CD8-positive, alpha-beta memory T cell (primary cell): ENCODE data around the gene CSTF3. TPM values are rescaled to one million over a fixed set of nuclear protein-coding genes. Genes with fewer than 3 reads are reported as not detected.
"Not testable (repeated sequence)": the region's sequence is repeated elsewhere in the genome, so short reads cannot be mapped to it uniquely, and the experiment has no call there.

Experiments
- CTCF ChIA-PET: fragments of 350-600 bp; sonication (Branson Sonifier 250); formaldehyde crosslinking; loops from one replicate; lab custom pipeline; 2021; ENCODE audit warnings: antibody characterized with exemption; lab: Charles Lee
- POLR2A ChIA-PET: fragments of 350-600 bp; sonication (Branson Sonifier 250); formaldehyde crosslinking; loops from one replicate; lab custom pipeline; 2021; ENCODE audit warnings: antibody characterized with exemption; lab: Charles Lee
- DNase-seq, 5 donors: peaks; one replicate each; pipeline versions ENCODE4 v3.0.0 to v3.0.0-alpha.2; 2020 to 2022; ENCODE audit warnings: mixed read lengths in 1 of 5
- H3K27ac ChIP-seq: one replicate; pipeline ENCODE4 v1.7.0; 2013; ENCODE audit warnings: low read depth, mild to moderate bottlenecking, low read length, moderate library complexity
- H3K27me3 ChIP-seq: 2 replicates; pipeline ENCODE4 v1.7.0; 2013; ENCODE audit warnings: low read length, mild to moderate bottlenecking; ENCODE audit not compliant: insufficient read depth, poor library complexity, severe bottlenecking
- H3K36me3 ChIP-seq: 2 replicates; pipeline ENCODE4 v1.7.0; 2013; ENCODE audit warnings: mild to moderate bottlenecking, low read length, moderate library complexity; ENCODE audit not compliant: insufficient read depth
- H3K4me1 ChIP-seq: 2 replicates; pipeline ENCODE4 v1.7.0; 2013; ENCODE audit warnings: mild to moderate bottlenecking, low read length, moderate library complexity; ENCODE audit not compliant: insufficient read depth
- H3K4me3 ChIP-seq: 2 replicates; pipeline ENCODE4 v1.7.0; 2013; ENCODE audit warnings: mild to moderate bottlenecking, low read length
- H3K9me3 ChIP-seq: 2 replicates; pipeline ENCODE4 v1.7.0; 2013; ENCODE audit warnings: mild to moderate bottlenecking, low read length
- H3K27ac Mint-ChIP-seq, 8 donors: one replicate each; pipeline ENCODE4 v1.8.0; 2020 to 2021; ENCODE audit warnings: mixed read lengths in 8 of 8, mild to moderate bottlenecking in 6 of 8, inconsistent platforms in 3 of 8, moderate library complexity in 3 of 8
- H3K27me3 Mint-ChIP-seq, 2 donors: one replicate each; pipeline ENCODE4 v1.8.0; 2020 to 2021; ENCODE audit warnings: mixed read lengths in 2 of 2, mild to moderate bottlenecking in 1 of 2, moderate library complexity in 1 of 2
- H3K36me3 Mint-ChIP-seq, 3 donors: one replicate each; pipeline ENCODE4 v1.8.0; 2020 to 2021; ENCODE audit warnings: mixed read lengths in 3 of 3, inconsistent platforms in 1 of 3, mild to moderate bottlenecking in 1 of 3
- H3K4me1 Mint-ChIP-seq, 3 donors: one replicate each; pipeline ENCODE4 v1.8.0; 2020 to 2021; ENCODE audit warnings: mixed read lengths in 3 of 3, inconsistent platforms in 1 of 3, mild to moderate bottlenecking in 1 of 3
- H3K4me3 Mint-ChIP-seq, 7 donors: one replicate each; pipeline ENCODE4 v1.8.0; 2020 to 2021; ENCODE audit warnings: mixed read lengths in 7 of 7, mild to moderate bottlenecking in 6 of 7, moderate library complexity in 4 of 7, inconsistent platforms in 2 of 7
- H3K9me3 Mint-ChIP-seq, 5 donors: one replicate each; pipeline ENCODE4 v1.8.0; 2020 to 2022; ENCODE audit warnings: mixed read lengths in 5 of 5, mild to moderate bottlenecking in 3 of 5, moderate library complexity in 2 of 5, inconsistent platforms in 1 of 5
- polyA plus RNA-seq: library from polyadenylated mRNA; unstranded; fragments of 300-500 nt; fragmentation: Illumina TruSeq; gene quantifications from one replicate; pipeline ENCODE4 v1.2.3, GENCODE V29; 2021
- total RNA-seq, 2 experiments: library from RNA; stranded (reverse); gene quantifications; one replicate each; pipeline ENCODE4 v1.2.3, GENCODE V29; 2021

The CSTF3 gene
- total and polyA plus RNA-seq, 3 experiments from 2014 or later = 16.5 to 37.7 (median 35.3) TPM

DNA sequence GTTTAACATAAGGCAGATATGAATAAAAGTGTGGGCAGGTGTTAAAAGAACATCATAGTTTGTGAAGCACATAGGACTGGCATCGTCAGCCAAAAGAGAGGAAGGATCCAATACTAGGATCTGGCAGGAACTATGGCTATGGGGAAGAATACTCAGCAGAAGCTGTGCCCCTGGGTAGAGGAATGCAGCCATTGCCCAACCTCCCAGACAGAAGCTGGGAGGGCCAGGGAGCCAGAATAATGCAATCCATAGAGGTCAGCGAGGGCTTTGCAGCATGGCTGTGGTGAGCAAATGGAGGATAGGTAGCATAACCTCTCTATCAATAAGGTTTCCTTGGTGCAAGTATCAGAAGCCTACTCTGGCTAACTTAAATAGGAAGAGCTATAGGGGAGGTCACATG, 11.7 kb upstream of the CSTF3 start:
- H3K27ac ChIP-seq = no peak overlapping the region
- Mint-ChIP-seq H3K4me3 (no peak overlapping the region), H3K27ac (peak overlapping the region in 1 of 8 donors; percentile 25), H3K36me3 (no peaks in the 10 kb centered on the region), H3K9me3 (no peaks in the 10 kb centered on the region), H3K27me3 (no peaks in the 10 kb centered on the region), H3K4me1 (no peaks in the 10 kb centered on the region)
- CTCF ChIA-PET = interaction anchor here (1.3 kb wide), 1 partner anchor 20 kb away, joined by 3 read pairs; no protein-coding TSS in a partner anchor
- H3K36me3 ChIP-seq = no peaks in the 10 kb centered on the region
- DNase-seq = no peak
- H3K4me1 ChIP-seq = no peaks in the 10 kb centered on the region
- no peak overlapping the region for H3K4me3 ChIP-seq
- H3K9me3 ChIP-seq = no peaks in the 10 kb centered on the region
- POLR2A ChIA-PET = no interaction called here
- no peaks in the 10 kb centered on the region for H3K27me3 ChIP-seq

- ChIA-PET CTCF (interaction anchor here (1.4 kb wide), 1 partner anchor 94 kb away, joined by 3 read pairs; no protein-coding TSS in a partner anchor), POLR2A (no interaction called here)
- Histone ChIP-seq H3K4me3 (no peak overlapping the region), H3K4me1 (no peaks in the 10 kb centered on the region), H3K36me3 (no peaks in the 10 kb centered on the region), H3K27ac (no peak overlapping the region), H3K27me3 (no peaks in the 10 kb centered on the region), H3K9me3 (no peaks in the 10 kb centered on the region)
- Mint-ChIP-seq H3K4me1 (no peaks in the 10 kb centered on the region), H3K9me3 (no peaks in the 10 kb centered on the region), H3K4me3 (no peak overlapping the region), H3K27ac (no peak overlapping the region), H3K27me3 (no peaks in the 10 kb centered on the region), H3K36me3 (no peaks in the 10 kb centered on the region)
- no peak for DNase-seq
Measured at GRCh38 chr11:33172345-33172744, 11.1 kb upstream of the CSTF3 start.

- Histone ChIP-seq H3K27me3 (no peaks in the 10 kb centered on the region), H3K4me3 (no peak overlapping the region), H3K9me3 (no peaks in the 10 kb centered on the region), H3K4me1 (no peaks in the 10 kb centered on the region), H3K27ac (no peak overlapping the region), H3K36me3 (no peaks in the 10 kb centered on the region)
- DNase-seq = no peak
- no peaks in the 10 kb centered on the region for H3K36me3 Mint-ChIP-seq
- ChIA-PET POLR2A (no interaction called here), CTCF (interaction anchor here (1.4 kb wide), 1 partner anchor 95 kb away, joined by 3 read pairs; no protein-coding TSS in a partner anchor)
- no peaks in the 10 kb centered on the region for H3K4me1 Mint-ChIP-seq
- H3K27me3 Mint-ChIP-seq = no peaks in the 10 kb centered on the region
- no peaks in the 10 kb centered on the region for H3K9me3 Mint-ChIP-seq
- no peak overlapping the region for H3K4me3 Mint-ChIP-seq
- H3K27ac Mint-ChIP-seq = no peak overlapping the region
Measured at GRCh38 chr11:33171251-33171650, 10.0 kb upstream of the CSTF3 start.

DNA sequence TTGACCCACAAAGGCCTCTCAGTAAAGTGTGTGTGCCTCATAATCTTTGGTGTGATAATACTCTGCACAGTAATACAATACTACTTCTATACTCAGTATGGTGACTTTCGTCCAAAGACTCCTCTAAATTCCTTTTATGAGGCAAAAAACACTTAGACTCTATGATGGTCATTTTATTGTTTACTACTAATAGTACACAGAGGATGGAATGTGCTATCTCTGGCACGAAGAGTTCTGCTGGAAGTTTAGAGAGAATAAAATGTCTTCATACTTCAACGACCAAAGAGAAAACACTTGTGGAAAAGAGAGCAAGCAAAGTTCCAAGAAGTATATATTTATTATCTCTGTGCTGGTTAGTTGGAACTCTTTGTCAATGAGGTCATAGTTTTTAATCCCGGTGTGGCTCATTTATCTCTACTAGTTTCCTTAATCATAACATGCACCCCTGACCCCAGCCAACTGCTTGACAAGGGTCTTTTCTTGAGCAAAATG, 7.5 kb upstream of the CSTF3 start:
- Histone ChIP-seq H3K9me3 (no peaks in the 10 kb centered on the region), H3K4me3 (no peak overlapping the region), H3K27ac (no peak overlapping the region), H3K4me1 (no peaks in the 10 kb centered on the region), H3K27me3 (no peaks in the 10 kb centered on the region), H3K36me3 (no peaks in the 10 kb centered on the region)
- ChIA-PET POLR2A (no interaction called here), CTCF (no interaction called here)
- no peaks in the 10 kb centered on the region for H3K9me3 Mint-ChIP-seq
- no peaks in the 10 kb centered on the region for H3K27me3 Mint-ChIP-seq
- no peaks in the 10 kb centered on the region for H3K4me1 Mint-ChIP-seq
- no peaks in the 10 kb centered on the region for H3K36me3 Mint-ChIP-seq
- H3K4me3 Mint-ChIP-seq = no peak overlapping the region
- no peak overlapping the region for H3K27ac Mint-ChIP-seq
- DNase-seq = no peak

GRCh38 chr11:33162831-33163230, 1.6 kb upstream of the CSTF3 start:
- no peaks in the 10 kb centered on the region for H3K27me3 Mint-ChIP-seq
- H3K4me3 Mint-ChIP-seq = peak overlapping the region in 6 of 7 donors; percentile 15 to 100 (median 60)
- Histone ChIP-seq H3K36me3 (no peaks in the 10 kb centered on the region), H3K27ac (no peak overlapping the region), H3K27me3 (no peaks in the 10 kb centered on the region), H3K9me3 (no peaks in the 10 kb centered on the region), H3K4me3 (no peak overlapping the region), H3K4me1 (peaks cover 32% of the 10 kb centered on the region)
- peaks cover 3 to 20% (median 3%) of the 10 kb centered on the region in 3 donors for H3K36me3 Mint-ChIP-seq
- POLR2A ChIA-PET = interaction anchor here (0.6 kb wide), 1 partner anchor 604 kb away, joined by 5 read pairs; no protein-coding TSS in a partner anchor
- DNase-seq = no peak
- H3K27ac Mint-ChIP-seq = peak overlapping the region in 6 of 8 donors; percentile 24 to 96 (median 54)
- H3K9me3 Mint-ChIP-seq = peaks cover 0 to 2% (median 0%) of the 10 kb centered on the region in 5 donors
- CTCF ChIA-PET = no interaction called here
- H3K4me1 Mint-ChIP-seq = peaks cover 38 to 49% (median 42%) of the 10 kb centered on the region in 3 donors

DNA sequence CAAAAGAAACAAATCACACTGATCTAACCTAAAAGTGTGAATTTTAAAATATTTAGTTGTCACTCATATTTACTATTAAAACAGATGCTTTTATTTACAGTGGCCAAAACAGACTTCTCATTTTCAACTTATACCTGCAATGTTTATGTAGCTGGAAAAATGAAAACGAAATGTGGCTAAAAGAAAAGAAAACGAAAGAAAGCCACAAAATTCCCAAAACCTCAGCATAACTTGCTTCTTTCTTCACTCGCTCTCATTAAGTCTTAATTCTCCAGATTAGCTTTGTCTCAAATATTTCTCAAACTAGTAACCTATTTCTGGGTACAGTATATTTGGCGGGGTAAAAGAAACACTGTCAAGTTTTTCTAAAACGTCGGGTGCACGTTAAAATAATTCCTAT, 693 bp downstream of the CSTF3 start:
- H3K9me3 ChIP-seq = no peaks in the 10 kb centered on the region
- POLR2A ChIA-PET = interaction anchor here (1.8 kb wide), 1 partner anchor 96 kb away, joined by 7 read pairs; the partner anchor contains the start of gene HIPK3
- H3K4me1 ChIP-seq = peaks cover 44% of the 10 kb centered on the region
- H3K36me3 ChIP-seq = no peaks in the 10 kb centered on the region
- no peaks in the 10 kb centered on the region for H3K27me3 Mint-ChIP-seq
- no peaks in the 10 kb centered on the region for H3K27me3 ChIP-seq
- peak overlapping the region; percentile 21 to 100 (median 98) for H3K27ac Mint-ChIP-seq
- peak overlapping the region; percentile 97 for H3K4me3 ChIP-seq
- peak overlapping the region; percentile 99 to 100 (median 100) for H3K4me3 Mint-ChIP-seq
- peaks cover 0 to 2% (median 0%) of the 10 kb centered on the region in 5 donors for H3K9me3 Mint-ChIP-seq
- CTCF ChIA-PET = interaction anchor here (1.1 to 1.4 kb wide), 5 partner anchors 17 to 268 kb away, joined by 3 to 4 read pairs (median 3); partner anchors contain the start of gene QSER1
- peak overlapping the region; percentile 94 for H3K27ac ChIP-seq
- H3K36me3 Mint-ChIP-seq = peaks cover 3 to 25% (median 3%) of the 10 kb centered on the region in 3 donors
- no peak for DNase-seq
- peaks cover 56 to 71% (median 65%) of the 10 kb centered on the region in 3 donors for H3K4me1 Mint-ChIP-seq

- peaks cover 60 to 76% (median 68%) of the 10 kb centered on the region in 3 donors for H3K4me1 Mint-ChIP-seq
- ChIA-PET CTCF (interaction anchor here (1.2 to 1.4 kb wide), 2 partner anchors 19 to 268 kb away, joined by 3 to 4 read pairs; partner anchors contain the start of gene QSER1), POLR2A (interaction anchor here (1.8 kb wide), 1 partner anchor 97 kb away, joined by 7 read pairs; the partner anchor contains the start of gene HIPK3)
- H3K4me3 ChIP-seq = peak overlapping the region; percentile 97
- H3K9me3 ChIP-seq = no peaks in the 10 kb centered on the region
- no peaks in the 10 kb centered on the region for H3K27me3 Mint-ChIP-seq
- H3K36me3 Mint-ChIP-seq = peaks cover 3 to 26% (median 3%) of the 10 kb centered on the region in 3 donors
- H3K9me3 Mint-ChIP-seq = peaks cover 0 to 2% (median 0%) of the 10 kb centered on the region in 5 donors
- no peaks in the 10 kb centered on the region for H3K27me3 ChIP-seq
- H3K4me1 ChIP-seq = peaks cover 44% of the 10 kb centered on the region
- no peak for DNase-seq
- H3K36me3 ChIP-seq = no peaks in the 10 kb centered on the region
- H3K27ac Mint-ChIP-seq = peak overlapping the region in 7 of 8 donors; percentile 21 to 100 (median 99)
- peak overlapping the region; percentile 99 to 100 (median 100) for H3K4me3 Mint-ChIP-seq
- peak overlapping the region; percentile 94 for H3K27ac ChIP-seq
Measured at GRCh38 chr11:33160136-33160535, 1.1 kb downstream of the CSTF3 start.

GRCh38 chr11:33159378-33159867, 1.9 kb downstream of the CSTF3 start:
- H3K4me1 ChIP-seq = peaks cover 44% of the 10 kb centered on the region
- H3K27me3 Mint-ChIP-seq, H3K27me3 ChIP-seq, H3K36me3 ChIP-seq, POLR2A ChIA-PET, H3K9me3 ChIP-seq, H3K9me3 Mint-ChIP-seq, DNase-seq, H3K27ac ChIP-seq: not testable (repeated sequence)
- CTCF ChIA-PET = interaction anchor here (1.2 to 1.4 kb wide), 2 partner anchors 19 to 267 kb away, joined by 3 to 4 read pairs; partner anchors contain the start of gene QSER1
- Mint-ChIP-seq H3K4me3 (peak overlapping the region; percentile 99 to 100 (median 100)), H3K36me3 (peaks cover 3 to 30% (median 3%) of the 10 kb centered on the region in 3 donors), H3K27ac (peak overlapping the region in 4 of 8 donors; percentile 17 to 100 (median 60)), H3K4me1 (peaks cover 63 to 76% (median 73%) of the 10 kb centered on the region in 3 donors)
- peak overlapping the region; percentile 97 for H3K4me3 ChIP-seq
